ENCODE measurements around the gene LARP1. TPM values are rescaled to one million over a fixed set of nuclear protein-coding genes. Genes with fewer than 3 reads are reported as not detected.
A peak's percentile ranks its signal among the peaks of the same experiment; 100 is the strongest.

LARP1 gene
- total and polyA plus RNA-seq, 2 experiments from 2014 or later: 133 to 302 TPM

DNA sequence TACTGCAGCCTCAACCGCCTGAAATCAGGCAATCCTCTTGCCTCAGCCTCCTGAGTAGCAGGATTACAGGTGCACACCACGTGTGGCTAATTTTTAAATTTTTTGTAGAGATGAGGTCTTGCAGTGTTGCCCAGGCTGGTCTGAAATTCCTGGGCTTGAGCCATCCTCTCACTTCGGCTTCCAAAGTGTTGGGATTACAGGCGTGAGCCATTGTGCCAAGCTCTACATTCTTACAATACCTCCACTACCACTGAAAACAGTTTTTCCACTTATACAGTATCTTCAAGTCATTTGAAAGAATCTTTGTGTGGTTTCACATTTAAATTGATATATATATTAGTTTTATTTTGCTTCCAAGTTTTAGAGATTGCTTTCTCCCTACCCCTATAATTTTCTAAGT, 42.6 kb downstream of the LARP1 start:
- no peak for DNase-seq (ENCODE audit: low spot score)
- no peak overlapping the region for H3K27ac ChIP-seq (ENCODE audit: low read depth)
- H4K20me1 ChIP-seq (replicated peaks; ENCODE audit: insufficient read depth): peaks cover 72% of the 10 kb centered on the region
- no peaks in the 10 kb centered on the region for H3K9me2 ChIP-seq (ENCODE audit: insufficient read depth)
- Mint-ChIP-seq H3K27me3 (ENCODE audit: insufficient read depth, low read depth, poor library complexity) (peaks cover 6% of the 10 kb centered on the region), H3K36me3 (ENCODE audit: low read depth) (peaks cover 94% of the 10 kb centered on the region), H3K27ac (no peak overlapping the region), H3K9me3 (no peaks in the 10 kb centered on the region), H3K4me1 (no peaks in the 10 kb centered on the region), H3K4me3 (no peak overlapping the region)
- ATAC-seq: no peak
- no peak overlapping the region for H3K4me3 ChIP-seq
- H3K27me3 ChIP-seq (ENCODE audit: insufficient read depth): no peaks in the 10 kb centered on the region
- no peaks in the 10 kb centered on the region for H3K4me1 ChIP-seq (ENCODE audit: insufficient read depth)
- H2AFZ ChIP-seq: no peak overlapping the region
- no peak for TF ChIP-seq EZH2 (IDR thresholded peaks at IDR 0.05; ENCODE audit: low read depth, unreplicated experiment)
- TF ChIP-seq NANOG (IDR thresholded peaks at IDR 0.05; ENCODE audit: borderline replicate concordance): no peak
- no peak for TF ChIP-seq JUNB (IDR thresholded peaks at IDR 0.05; ENCODE audit: unreplicated experiment)
- TF ChIP-seq, protein P1, sequence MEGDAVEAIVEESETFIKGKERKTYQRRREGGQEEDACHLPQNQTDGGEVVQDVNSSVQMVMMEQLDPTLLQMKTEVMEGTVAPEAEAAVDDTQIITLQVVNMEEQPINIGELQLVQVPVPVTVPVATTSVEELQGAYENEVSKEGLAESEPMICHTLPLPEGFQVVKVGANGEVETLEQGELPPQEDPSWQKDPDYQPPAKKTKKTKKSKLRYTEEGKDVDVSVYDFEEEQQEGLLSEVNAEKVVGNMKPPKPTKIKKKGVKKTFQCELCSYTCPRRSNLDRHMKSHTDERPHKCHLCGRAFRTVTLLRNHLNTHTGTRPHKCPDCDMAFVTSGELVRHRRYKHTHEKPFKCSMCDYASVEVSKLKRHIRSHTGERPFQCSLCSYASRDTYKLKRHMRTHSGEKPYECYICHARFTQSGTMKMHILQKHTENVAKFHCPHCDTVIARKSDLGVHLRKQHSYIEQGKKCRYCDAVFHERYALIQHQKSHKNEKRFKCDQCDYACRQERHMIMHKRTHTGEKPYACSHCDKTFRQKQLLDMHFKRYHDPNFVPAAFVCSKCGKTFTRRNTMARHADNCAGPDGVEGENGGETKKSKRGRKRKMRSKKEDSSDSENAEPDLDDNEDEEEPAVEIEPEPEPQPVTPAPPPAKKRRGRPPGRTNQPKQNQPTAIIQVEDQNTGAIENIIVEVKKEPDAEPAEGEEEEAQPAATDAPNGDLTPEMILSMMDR (conservative IDR thresholded peaks at IDR 0.05; ENCODE audit: low read depth in 2 of 2): no peak
- TF ChIP-seq, protein P2, sequence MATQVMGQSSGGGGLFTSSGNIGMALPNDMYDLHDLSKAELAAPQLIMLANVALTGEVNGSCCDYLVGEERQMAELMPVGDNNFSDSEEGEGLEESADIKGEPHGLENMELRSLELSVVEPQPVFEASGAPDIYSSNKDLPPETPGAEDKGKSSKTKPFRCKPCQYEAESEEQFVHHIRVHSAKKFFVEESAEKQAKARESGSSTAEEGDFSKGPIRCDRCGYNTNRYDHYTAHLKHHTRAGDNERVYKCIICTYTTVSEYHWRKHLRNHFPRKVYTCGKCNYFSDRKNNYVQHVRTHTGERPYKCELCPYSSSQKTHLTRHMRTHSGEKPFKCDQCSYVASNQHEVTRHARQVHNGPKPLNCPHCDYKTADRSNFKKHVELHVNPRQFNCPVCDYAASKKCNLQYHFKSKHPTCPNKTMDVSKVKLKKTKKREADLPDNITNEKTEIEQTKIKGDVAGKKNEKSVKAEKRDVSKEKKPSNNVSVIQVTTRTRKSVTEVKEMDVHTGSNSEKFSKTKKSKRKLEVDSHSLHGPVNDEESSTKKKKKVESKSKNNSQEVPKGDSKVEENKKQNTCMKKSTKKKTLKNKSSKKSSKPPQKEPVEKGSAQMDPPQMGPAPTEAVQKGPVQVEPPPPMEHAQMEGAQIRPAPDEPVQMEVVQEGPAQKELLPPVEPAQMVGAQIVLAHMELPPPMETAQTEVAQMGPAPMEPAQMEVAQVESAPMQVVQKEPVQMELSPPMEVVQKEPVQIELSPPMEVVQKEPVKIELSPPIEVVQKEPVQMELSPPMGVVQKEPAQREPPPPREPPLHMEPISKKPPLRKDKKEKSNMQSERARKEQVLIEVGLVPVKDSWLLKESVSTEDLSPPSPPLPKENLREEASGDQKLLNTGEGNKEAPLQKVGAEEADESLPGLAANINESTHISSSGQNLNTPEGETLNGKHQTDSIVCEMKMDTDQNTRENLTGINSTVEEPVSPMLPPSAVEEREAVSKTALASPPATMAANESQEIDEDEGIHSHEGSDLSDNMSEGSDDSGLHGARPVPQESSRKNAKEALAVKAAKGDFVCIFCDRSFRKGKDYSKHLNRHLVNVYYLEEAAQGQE (IDR thresholded peaks at IDR 0.05; ENCODE audit: unreplicated experiment): no peak
- no peak for TF ChIP-seq EZH2phosphoT487 (IDR thresholded peaks at IDR 0.05; ENCODE audit: unreplicated experiment)
- H3K4me2 ChIP-seq: no peak overlapping the region
- H3K79me2 ChIP-seq (replicated peaks; ENCODE audit: insufficient read depth): peaks cover 78% of the 10 kb centered on the region
- H3F3A ChIP-seq (replicated peaks; ENCODE audit: low read depth): peaks cover 47% of the 10 kb centered on the region
- peaks cover 90% of the 10 kb centered on the region for H3K36me3 ChIP-seq (ENCODE audit: insufficient read depth)

DNA sequence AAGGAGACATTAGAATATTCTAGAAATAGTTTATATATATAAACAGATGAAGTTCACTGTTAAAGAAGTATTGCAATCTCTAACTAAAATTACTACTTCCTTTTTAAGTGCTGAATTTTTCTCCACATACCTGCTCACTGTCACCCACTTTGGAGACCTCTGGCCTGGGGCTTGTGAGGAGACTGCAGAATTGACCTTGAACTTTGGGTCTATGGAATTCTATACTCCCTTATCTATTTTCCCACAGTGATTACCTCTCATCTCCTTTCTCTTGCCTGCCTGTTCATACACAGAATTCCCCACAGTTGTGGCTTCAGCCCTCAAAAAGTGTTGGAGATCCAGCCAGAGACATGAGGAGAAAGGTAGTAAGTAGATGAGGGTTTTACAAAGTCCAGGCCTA, 45.4 kb downstream of the LARP1 start:
- no peaks in the 10 kb centered on the region for H3K27me3 ChIP-seq (ENCODE audit: insufficient read depth)
- Mint-ChIP-seq H3K4me1 (no peaks in the 10 kb centered on the region), H3K27ac (no peak overlapping the region), H3K9me3 (no peaks in the 10 kb centered on the region), H3K36me3 (ENCODE audit: low read depth) (peaks cover 93% of the 10 kb centered on the region), H3K27me3 (ENCODE audit: insufficient read depth, low read depth, poor library complexity) (peaks cover 4% of the 10 kb centered on the region), H3K4me3 (no peak overlapping the region)
- H3F3A ChIP-seq (replicated peaks; ENCODE audit: low read depth): peaks cover 53% of the 10 kb centered on the region
- H4K20me1 ChIP-seq (replicated peaks; ENCODE audit: insufficient read depth): peaks cover 53% of the 10 kb centered on the region
- no peak overlapping the region for H3K4me3 ChIP-seq
- H3K4me2 ChIP-seq: no peak overlapping the region
- DNase-seq (ENCODE audit: low spot score) (no peak), ATAC-seq (no peak)
- peaks cover 95% of the 10 kb centered on the region for H3K36me3 ChIP-seq (ENCODE audit: insufficient read depth)
- H3K4me1 ChIP-seq (ENCODE audit: insufficient read depth): no peaks in the 10 kb centered on the region
- H2AFZ ChIP-seq: no peak overlapping the region
- H3K27ac ChIP-seq (ENCODE audit: low read depth): 0 out of 2 replicates have a peak overlapping the region, but pooled peaks have one; percentile 39
- no peaks in the 10 kb centered on the region for H3K9me2 ChIP-seq (ENCODE audit: insufficient read depth)
- peaks cover 73% of the 10 kb centered on the region for H3K79me2 ChIP-seq (replicated peaks; ENCODE audit: insufficient read depth)
- TF ChIP-seq, protein P1 (conservative IDR thresholded peaks at IDR 0.05; ENCODE audit: low read depth in 2 of 2): no peak
- TF ChIP-seq, protein P3, sequence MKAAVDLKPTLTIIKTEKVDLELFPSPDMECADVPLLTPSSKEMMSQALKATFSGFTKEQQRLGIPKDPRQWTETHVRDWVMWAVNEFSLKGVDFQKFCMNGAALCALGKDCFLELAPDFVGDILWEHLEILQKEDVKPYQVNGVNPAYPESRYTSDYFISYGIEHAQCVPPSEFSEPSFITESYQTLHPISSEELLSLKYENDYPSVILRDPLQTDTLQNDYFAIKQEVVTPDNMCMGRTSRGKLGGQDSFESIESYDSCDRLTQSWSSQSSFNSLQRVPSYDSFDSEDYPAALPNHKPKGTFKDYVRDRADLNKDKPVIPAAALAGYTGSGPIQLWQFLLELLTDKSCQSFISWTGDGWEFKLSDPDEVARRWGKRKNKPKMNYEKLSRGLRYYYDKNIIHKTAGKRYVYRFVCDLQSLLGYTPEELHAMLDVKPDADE (IDR thresholded peaks at IDR 0.05): no peak
- TF ChIP-seq EZH2 (IDR thresholded peaks at IDR 0.05; ENCODE audit: low read depth, unreplicated experiment): no peak
- TF ChIP-seq, protein P2 (IDR thresholded peaks at IDR 0.05; ENCODE audit: unreplicated experiment): no peak
- no peak for TF ChIP-seq STAT1 (IDR thresholded peaks at IDR 0.05; ENCODE audit: unreplicated experiment)
- no peak for TF ChIP-seq EZH2phosphoT487 (IDR thresholded peaks at IDR 0.05; ENCODE audit: unreplicated experiment)
- TF ChIP-seq ZNF114 (CRISPR knock-in tag; IDR thresholded peaks at IDR 0.05): no peak
- no peak for TF ChIP-seq CREB1 (CRISPR knock-in tag; IDR thresholded peaks at IDR 0.05; ENCODE audit: low read depth)
- no peak for TF ChIP-seq POLR2AphosphoS5 (IDR thresholded peaks at IDR 0.05; ENCODE audit: low read depth)
- TF ChIP-seq ZNF331 (CRISPR knock-in tag; IDR thresholded peaks at IDR 0.05; ENCODE audit: low read depth): no peak
- TF ChIP-seq JUNB (IDR thresholded peaks at IDR 0.05; ENCODE audit: unreplicated experiment): no peak
- TF ChIP-seq NANOG (IDR thresholded peaks at IDR 0.05; ENCODE audit: borderline replicate concordance): no peak

Measured in GM23338 (cell line).